ENCODE data around the gene EPHA8. TPM values are rescaled to one million over a fixed set of nuclear protein-coding genes. Genes with fewer than 3 reads are reported as not detected.

Gene EPHA8
- total RNA-seq, 2 donors from 2014 or later: not detected

- ATAC-seq: no peak
- Mint-ChIP-seq H3K4me1 (peaks cover 7% of the 10 kb centered on the region), H3K27ac (no peak overlapping the region), H3K4me3 (no peak overlapping the region), H3K36me3 (ENCODE audit: low read depth) (peaks cover 4% of the 10 kb centered on the region), H3K27me3 (peaks cover 59% of the 10 kb centered on the region)
- no peak for DNase-seq
- no peaks in the 10 kb centered on the region for H3K9me3 ChIP-seq (ENCODE audit: control insufficient read depth, low read length, poor library complexity, severe bottlenecking)
Observed at GRCh38 chr1:22563671-22564602, 648 bp downstream of the EPHA8 start.

- H3K4me1 Mint-ChIP-seq: peaks cover 7% of the 10 kb centered on the region
- H3K9me3 ChIP-seq (ENCODE audit: control insufficient read depth, low read length, poor library complexity, severe bottlenecking): no peaks in the 10 kb centered on the region
- H3K27me3 Mint-ChIP-seq: peaks cover 44% of the 10 kb centered on the region
- no peak overlapping the region for H3K27ac Mint-ChIP-seq
- DNase-seq (no peak), ATAC-seq (no peak)
- peaks cover 4% of the 10 kb centered on the region for H3K36me3 Mint-ChIP-seq (ENCODE audit: low read depth)
- H3K4me3 Mint-ChIP-seq: no peak overlapping the region
Observed at GRCh38 chr1:22566161-22566560, 2.9 kb downstream of the EPHA8 start.

- Mint-ChIP-seq H3K36me3 (ENCODE audit: low read depth) (peaks cover 4% of the 10 kb centered on the region), H3K4me3 (no peak overlapping the region), H3K27me3 (peaks cover 35% of the 10 kb centered on the region), H3K4me1 (peaks cover 7% of the 10 kb centered on the region), H3K27ac (no peak overlapping the region)
- DNase-seq: no peak
- H3K9me3 ChIP-seq (ENCODE audit: control insufficient read depth, low read length, poor library complexity, severe bottlenecking): no peaks in the 10 kb centered on the region
- no peak for ATAC-seq
Observed at GRCh38 chr1:22567197-22567596, 3.9 kb downstream of the EPHA8 start.

GRCh38 chr1:22567994-22568393 is 4.7 kb downstream of the EPHA8 start:
- DNase-seq: no peak
- Mint-ChIP-seq H3K27ac (no peak overlapping the region), H3K36me3 (ENCODE audit: low read depth) (peaks cover 4% of the 10 kb centered on the region), H3K27me3 (peaks cover 33% of the 10 kb centered on the region), H3K4me3 (no peak overlapping the region), H3K4me1 (peaks cover 3% of the 10 kb centered on the region)
- no peaks in the 10 kb centered on the region for H3K9me3 ChIP-seq (ENCODE audit: control insufficient read depth, low read length, poor library complexity, severe bottlenecking)
- no peak for ATAC-seq

- Mint-ChIP-seq H3K27ac (no peak overlapping the region), H3K27me3 (peaks cover 31% of the 10 kb centered on the region), H3K36me3 (ENCODE audit: low read depth) (peaks cover 4% of the 10 kb centered on the region), H3K4me3 (no peak overlapping the region), H3K4me1 (no peaks in the 10 kb centered on the region)
- ATAC-seq (no peak), DNase-seq (no peak)
- H3K9me3 ChIP-seq (ENCODE audit: control insufficient read depth, low read length, poor library complexity, severe bottlenecking): no peaks in the 10 kb centered on the region
Observed at GRCh38 chr1:22569269-22569668, 6.0 kb downstream of the EPHA8 start.

- ATAC-seq: no peak
- no peaks in the 10 kb centered on the region for H3K9me3 ChIP-seq (ENCODE audit: control insufficient read depth, low read length, poor library complexity, severe bottlenecking)
- peaks cover 27% of the 10 kb centered on the region for H3K27me3 Mint-ChIP-seq
- DNase-seq: no peak
- H3K4me3 Mint-ChIP-seq: no peak overlapping the region
- no peaks in the 10 kb centered on the region for H3K36me3 Mint-ChIP-seq (ENCODE audit: low read depth)
- no peaks in the 10 kb centered on the region for H3K4me1 Mint-ChIP-seq
- H3K27ac Mint-ChIP-seq: no peak overlapping the region
Observed at GRCh38 chr1:22570140-22570909, 7.0 kb downstream of the EPHA8 start.

- Mint-ChIP-seq H3K4me1 (no peaks in the 10 kb centered on the region), H3K27me3 (peaks cover 27% of the 10 kb centered on the region), H3K36me3 (ENCODE audit: low read depth) (no peaks in the 10 kb centered on the region), H3K27ac (no peak overlapping the region), H3K4me3 (no peak overlapping the region)
- no peak for ATAC-seq
- DNase-seq: no peak
- H3K9me3 ChIP-seq (ENCODE audit: control insufficient read depth, low read length, poor library complexity, severe bottlenecking): no peaks in the 10 kb centered on the region
Observed at GRCh38 chr1:22572818-22573217, 9.5 kb downstream of the EPHA8 start.

- Mint-ChIP-seq H3K27ac (no peak overlapping the region), H3K4me1 (no peaks in the 10 kb centered on the region), H3K36me3 (ENCODE audit: low read depth) (no peaks in the 10 kb centered on the region), H3K4me3 (no peak overlapping the region), H3K27me3 (peaks cover 27% of the 10 kb centered on the region)
- no peaks in the 10 kb centered on the region for H3K9me3 ChIP-seq (ENCODE audit: control insufficient read depth, low read length, poor library complexity, severe bottlenecking)
- DNase-seq (no peak), ATAC-seq (no peak)
Observed at GRCh38 chr1:22573237-22573636, 9.9 kb downstream of the EPHA8 start.

- no peak overlapping the region for H3K4me3 Mint-ChIP-seq
- peaks cover 24% of the 10 kb centered on the region for H3K27me3 Mint-ChIP-seq
- H3K36me3 Mint-ChIP-seq (ENCODE audit: low read depth): no peaks in the 10 kb centered on the region
- peaks cover 3% of the 10 kb centered on the region for H3K4me1 Mint-ChIP-seq
- H3K27ac Mint-ChIP-seq: no peak overlapping the region
- DNase-seq: no peak
- H3K9me3 ChIP-seq (ENCODE audit: control insufficient read depth, low read length, poor library complexity, severe bottlenecking): no peaks in the 10 kb centered on the region
- ATAC-seq: no peak
Observed at GRCh38 chr1:22575532-22576149, 12.4 kb downstream of the EPHA8 start.

- H3K36me3 Mint-ChIP-seq (ENCODE audit: low read depth): no peaks in the 10 kb centered on the region
- ATAC-seq (no peak), DNase-seq (no peak)
- H3K9me3 ChIP-seq (ENCODE audit: control insufficient read depth, low read length, poor library complexity, severe bottlenecking): no peaks in the 10 kb centered on the region
- no peak overlapping the region for H3K27ac Mint-ChIP-seq
- H3K27me3 Mint-ChIP-seq: peaks cover 20% of the 10 kb centered on the region
- H3K4me3 Mint-ChIP-seq: no peak overlapping the region
- peaks cover 3% of the 10 kb centered on the region for H3K4me1 Mint-ChIP-seq
Observed at GRCh38 chr1:22576150-22576544, 12.9 kb downstream of the EPHA8 start.

- Mint-ChIP-seq H3K27ac (no peak overlapping the region), H3K27me3 (peaks cover 20% of the 10 kb centered on the region), H3K36me3 (ENCODE audit: low read depth) (no peaks in the 10 kb centered on the region), H3K4me1 (peaks cover 3% of the 10 kb centered on the region), H3K4me3 (no peak overlapping the region)
- no peaks in the 10 kb centered on the region for H3K9me3 ChIP-seq (ENCODE audit: control insufficient read depth, low read length, poor library complexity, severe bottlenecking)
- ATAC-seq: no peak
- no peak for DNase-seq
Observed at GRCh38 chr1:22576617-22577016, 13.3 kb downstream of the EPHA8 start.

- Mint-ChIP-seq H3K4me3 (no peak overlapping the region), H3K27me3 (peaks cover 17% of the 10 kb centered on the region), H3K27ac (no peak overlapping the region), H3K36me3 (ENCODE audit: low read depth) (no peaks in the 10 kb centered on the region), H3K4me1 (peaks cover 3% of the 10 kb centered on the region)
- no peak for ATAC-seq
- no peaks in the 10 kb centered on the region for H3K9me3 ChIP-seq (ENCODE audit: control insufficient read depth, low read length, poor library complexity, severe bottlenecking)
- no peak for DNase-seq
Observed at GRCh38 chr1:22578732-22579361, 15.6 kb downstream of the EPHA8 start.

Measured in T-helper 17 cell (primary cell).